DND-41 (cell line): ENCODE results near the gene SDSL.

ENCODE experiments used
- ATAC-seq: fragments of 200-7000 bp; cut with Tn5 transposase; 3 replicates; pipeline ENCODE4 v1.9.1; 2021; ENCODE audit warnings: low read depth; ENCODE audit not compliant: insufficient read depth
- DNase-seq: peaks from one replicate; pipeline ENCODE4 v3.0.0-alpha.2; 2020
- H2AFZ ChIP-seq: 2 replicates; pipeline ENCODE4 v1.6.0; 2012; ENCODE audit warnings: low read depth, low read length
- H3K27ac ChIP-seq: 2 replicates; pipeline ENCODE4 v1.5.1; 2012; ENCODE audit warnings: low read length, inconsistent platforms
- H3K27me3 ChIP-seq: fragments of 200-600 bp; sonication (generic); 2 replicates; pipeline ENCODE4 v1.6.0; 2012; ENCODE audit warnings: low read length, mild to moderate bottlenecking, inconsistent platforms; ENCODE audit not compliant: insufficient read depth, poor library complexity
- H3K36me3 ChIP-seq: 2 replicates; pipeline ENCODE4 v1.5.1; 2012; ENCODE audit warnings: low read length, inconsistent platforms; ENCODE audit not compliant: insufficient read depth
- H3K4me1 ChIP-seq: 2 replicates; pipeline ENCODE4 v1.5.1; 2012; ENCODE audit warnings: mild to moderate bottlenecking, low read length; ENCODE audit not compliant: insufficient read depth
- H3K4me2 ChIP-seq: 2 replicates; pipeline ENCODE4 v1.6.0; 2012; ENCODE audit warnings: mild to moderate bottlenecking, moderate library complexity, low read length, inconsistent platforms; ENCODE audit not compliant: insufficient read depth
- H3K4me3 ChIP-seq, 2 experiments: fragments of 200-600 bp in 1 of 2; shearing (Covaris generic) in 1 of 2; 2 replicates each; pipeline ENCODE4 v1.5.1; 2012 to 2016; ENCODE audit warnings: inconsistent platforms in 2 of 2, low read length in 2 of 2, mild to moderate bottlenecking in 2 of 2, low read depth in 1 of 2, moderate library complexity in 1 of 2
- H3K79me2 ChIP-seq: 2 replicates; pipeline ENCODE4 v1.6.0; 2012; ENCODE audit warnings: low read length, inconsistent platforms; ENCODE audit not compliant: insufficient read depth
- H3K9ac ChIP-seq: 2 replicates; pipeline ENCODE4 v1.6.0; 2012; ENCODE audit warnings: low read depth, mild to moderate bottlenecking, inconsistent platforms, low read length, moderate library complexity
- H3K9me3 ChIP-seq: 2 replicates; pipeline ENCODE4 v1.5.1; 2012; ENCODE audit warnings: low read length, moderate library complexity, mild to moderate bottlenecking, inconsistent platforms; ENCODE audit not compliant: insufficient read depth, severe bottlenecking
- H4K20me1 ChIP-seq: 2 replicates; pipeline ENCODE4 v1.6.0; 2012; ENCODE audit warnings: low read length; ENCODE audit not compliant: insufficient read depth
- EZH2 ChIP-seq: IDR thresholded peaks from 3 replicates; pipeline ENCODE4 v1.6.1; 2012; ENCODE audit warnings: borderline replicate concordance, low read depth, mild to moderate bottlenecking, moderate library complexity, low read length, inconsistent platforms; ENCODE audit not compliant: severe bottlenecking
- TF ChIP-seq, protein P1 (sequence below): IDR thresholded peaks from 2 replicates; pipeline ENCODE4 v1.5.1; 2012; ENCODE audit warnings: borderline replicate concordance, low read length, moderate library complexity, mild to moderate bottlenecking; ENCODE audit not compliant: poor library complexity, severe bottlenecking; ENCODE audit errors: extremely low read depth

The SDSL gene

GRCh38 chr12:113422030-113422885, at the start of gene SDSL:
SDSL (plus strand) TSS chr12:113422380; CDS start chr12:113427983, 5,603 bp downstream.
- H3K79me2 ChIP-seq = no peaks in the 10 kb centered on the region
- peak; percentile 65 for DNase-seq
- peak within 1 kb of the TSS in 1 of 2 experiments; percentile 45; a peak in 2 of 4 replicates for H3K4me3 ChIP-seq
- peak within 1 kb of the TSS; percentile 24 for H3K4me2 ChIP-seq
- TF ChIP-seq EZH2 = no peak
- TF ChIP-seq, protein P1, sequence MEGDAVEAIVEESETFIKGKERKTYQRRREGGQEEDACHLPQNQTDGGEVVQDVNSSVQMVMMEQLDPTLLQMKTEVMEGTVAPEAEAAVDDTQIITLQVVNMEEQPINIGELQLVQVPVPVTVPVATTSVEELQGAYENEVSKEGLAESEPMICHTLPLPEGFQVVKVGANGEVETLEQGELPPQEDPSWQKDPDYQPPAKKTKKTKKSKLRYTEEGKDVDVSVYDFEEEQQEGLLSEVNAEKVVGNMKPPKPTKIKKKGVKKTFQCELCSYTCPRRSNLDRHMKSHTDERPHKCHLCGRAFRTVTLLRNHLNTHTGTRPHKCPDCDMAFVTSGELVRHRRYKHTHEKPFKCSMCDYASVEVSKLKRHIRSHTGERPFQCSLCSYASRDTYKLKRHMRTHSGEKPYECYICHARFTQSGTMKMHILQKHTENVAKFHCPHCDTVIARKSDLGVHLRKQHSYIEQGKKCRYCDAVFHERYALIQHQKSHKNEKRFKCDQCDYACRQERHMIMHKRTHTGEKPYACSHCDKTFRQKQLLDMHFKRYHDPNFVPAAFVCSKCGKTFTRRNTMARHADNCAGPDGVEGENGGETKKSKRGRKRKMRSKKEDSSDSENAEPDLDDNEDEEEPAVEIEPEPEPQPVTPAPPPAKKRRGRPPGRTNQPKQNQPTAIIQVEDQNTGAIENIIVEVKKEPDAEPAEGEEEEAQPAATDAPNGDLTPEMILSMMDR = no peak
- no peaks in the 10 kb centered on the region for H3K27me3 ChIP-seq
- no peaks in the 10 kb centered on the region for H3K36me3 ChIP-seq
- 0 out of 2 replicates have a peak, but pooled peaks cover 3% of the 10 kb centered on the region for H3K4me1 ChIP-seq
- H3K9me3 ChIP-seq = no peaks in the 10 kb centered on the region
- H3K27ac ChIP-seq = no peak within 1 kb of the TSS
- peak; percentile 93 for ATAC-seq
- H4K20me1 ChIP-seq = no peaks in the 10 kb centered on the region
- 0 out of 2 replicates have a peak within 1 kb of the TSS, but pooled peaks have one; percentile 8 for H2AFZ ChIP-seq
- peak within 1 kb of the TSS; percentile 28; the same call in 1 of the 2 replicates for H3K9ac ChIP-seq

DNA sequence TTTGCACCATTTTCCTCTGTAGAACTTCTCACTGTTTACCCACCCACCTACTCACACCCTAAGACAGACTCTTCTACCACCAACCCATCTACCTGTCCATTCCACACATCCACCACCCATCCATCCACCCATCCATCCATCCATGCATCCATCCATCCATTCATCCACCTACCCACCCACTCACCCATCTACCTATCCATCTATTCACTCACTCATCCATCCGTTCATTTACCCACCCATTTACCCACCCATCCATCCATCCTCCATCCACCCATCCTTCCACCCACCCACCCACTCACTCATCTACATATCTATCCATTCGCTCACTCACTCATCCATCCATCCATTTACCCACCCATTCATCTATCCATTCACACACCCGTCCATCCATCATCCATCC, 48.7 kb upstream of the SDSL start:
- Histone ChIP-seq H2AFZ (no peak overlapping the region), H3K4me2 (no peak overlapping the region), H3K79me2 (no peaks in the 10 kb centered on the region), H3K27me3 (no peaks in the 10 kb centered on the region), H3K4me1 (no peaks in the 10 kb centered on the region), H4K20me1 (peaks cover under 1% of the 10 kb centered on the region; the same call in 1 of the 2 replicates), H3K36me3 (peaks cover 3% of the 10 kb centered on the region; the same call in 1 of the 2 replicates), H3K9me3 (no peaks in the 10 kb centered on the region), H3K9ac (no peak overlapping the region), H3K4me3 (no peak overlapping the region), H3K27ac (no peak overlapping the region)
- TF ChIP-seq, protein P1 = no peak
- TF ChIP-seq EZH2 = no peak
- ATAC-seq = no peak
- no peak for DNase-seq

GRCh38 chr12:113373969-113374368, 48.2 kb upstream of the SDSL start:
- H3K27me3 ChIP-seq = no peaks in the 10 kb centered on the region
- no peak for DNase-seq
- H3K36me3 ChIP-seq = peaks cover 3% of the 10 kb centered on the region; the same call in 1 of the 2 replicates
- no peak overlapping the region for H3K4me2 ChIP-seq
- ATAC-seq = no peak
- no peaks in the 10 kb centered on the region for H4K20me1 ChIP-seq
- H3K79me2 ChIP-seq = no peaks in the 10 kb centered on the region
- H3K27ac ChIP-seq = no peak overlapping the region
- H2AFZ ChIP-seq = no peak overlapping the region
- no peaks in the 10 kb centered on the region for H3K4me1 ChIP-seq
- TF ChIP-seq, protein P1 = no peak
- no peak for TF ChIP-seq EZH2
- no peak overlapping the region for H3K9ac ChIP-seq
- no peaks in the 10 kb centered on the region for H3K9me3 ChIP-seq
- H3K4me3 ChIP-seq = no peak overlapping the region
